T-helper 1 cell treated with Interleukin-12 subunit alpha and Interleukin-12 subunit beta and Interleukin-4 antibody, amounts not matched to agents 30 ng/mL and 1 ng/mL, for 36 hours (primary cell): ENCODE data around the gene RHOD. TPM values are rescaled to one million over a fixed set of nuclear protein-coding genes. Genes with fewer than 3 reads are reported as not detected.

Experiments used
- intact Hi-C: fragments of 100-400 bp; cut with micrococcal nuclease; formaldehyde crosslinking; loops from one replicate; pipeline ENCODE4 v1.15.1; 2024
- total RNA-seq: library from RNA; stranded (reverse); gene quantifications from 2 replicates; pipeline ENCODE4 v1.2.3, GENCODE V29; 2022

Gene RHOD
- total RNA-seq, 1 donor from 2014 or later: 0.61 TPM

- intact Hi-C loops: loop anchor here (10.0 kb wide), 2 partner anchors 202 to 368 kb away; a partner anchor contains a TSS
Observed at GRCh38 chr11:67113231-67113721, 56.6 kb downstream of the RHOD start.

- intact Hi-C loops: loop anchor here (10.0 kb wide), 2 partner anchors 200 to 370 kb away; a partner anchor contains a TSS
Observed at GRCh38 chr11:67114275-67114896, 57.7 kb downstream of the RHOD start.

DNA sequence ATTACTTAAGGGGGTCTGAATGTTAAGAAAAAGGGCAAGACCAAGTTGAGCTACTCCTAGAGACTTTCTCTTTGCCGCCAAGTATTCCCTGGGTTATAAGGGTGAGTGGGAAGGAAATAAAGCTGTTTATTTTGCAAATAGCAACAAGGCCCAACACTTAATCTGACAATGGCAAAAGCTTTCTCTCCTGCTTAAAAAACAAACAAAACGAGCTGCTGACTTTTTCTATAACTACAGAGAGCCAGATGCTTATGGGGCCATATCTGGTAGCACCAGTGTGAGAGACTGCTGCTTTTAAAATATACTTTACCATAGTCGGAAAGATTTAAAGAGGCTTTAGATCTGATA, 60.1 kb downstream of the RHOD start:
- intact Hi-C loops: loop anchor here (10.0 kb wide), 2 partner anchors 198 to 372 kb away; a partner anchor contains a TSS

GRCh38 chr11:67117176-67117575, 60.5 kb downstream of the RHOD start:
- intact Hi-C loops: loop anchor here (10.0 kb wide), 2 partner anchors 198 to 372 kb away; a partner anchor contains a TSS

DNA sequence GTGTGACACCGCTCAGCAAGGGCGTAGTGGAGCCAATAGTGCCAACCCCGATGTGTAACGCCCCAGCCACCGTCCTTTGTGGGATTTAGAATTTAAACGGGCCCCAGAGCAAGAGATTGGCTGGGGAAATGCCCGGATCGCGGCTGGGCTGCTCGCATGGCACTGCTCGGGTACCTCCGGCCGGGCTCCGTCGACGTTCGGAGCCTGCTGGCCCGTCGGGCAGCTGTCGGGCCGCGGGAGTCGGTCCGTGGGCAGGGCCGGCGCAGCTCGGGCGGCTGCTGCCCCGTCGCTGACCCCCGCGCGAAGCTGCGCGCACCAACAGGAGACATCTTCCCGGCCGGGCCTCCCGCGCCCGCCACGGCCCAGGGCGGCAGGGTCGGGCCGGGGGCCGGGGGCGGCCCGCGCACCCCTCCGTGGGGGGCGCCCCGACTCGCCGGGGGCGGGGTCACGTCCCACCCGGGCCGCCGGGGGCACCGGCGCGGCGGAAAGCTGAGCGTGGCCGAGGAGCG, 61.1 kb downstream of the RHOD start:
- intact Hi-C loops: loop anchor here (2.0 to 10.0 kb wide), 3 partner anchors 197 to 391 kb away; partner anchors contain the start of gene CDK2AP2

- intact Hi-C loops: loop anchor here (2.0 to 10.0 kb wide), 3 partner anchors 197 to 391 kb away; partner anchors contain the start of gene CDK2AP2
Observed at GRCh38 chr11:67118181-67118766, 61.6 kb downstream of the RHOD start.

DNA sequence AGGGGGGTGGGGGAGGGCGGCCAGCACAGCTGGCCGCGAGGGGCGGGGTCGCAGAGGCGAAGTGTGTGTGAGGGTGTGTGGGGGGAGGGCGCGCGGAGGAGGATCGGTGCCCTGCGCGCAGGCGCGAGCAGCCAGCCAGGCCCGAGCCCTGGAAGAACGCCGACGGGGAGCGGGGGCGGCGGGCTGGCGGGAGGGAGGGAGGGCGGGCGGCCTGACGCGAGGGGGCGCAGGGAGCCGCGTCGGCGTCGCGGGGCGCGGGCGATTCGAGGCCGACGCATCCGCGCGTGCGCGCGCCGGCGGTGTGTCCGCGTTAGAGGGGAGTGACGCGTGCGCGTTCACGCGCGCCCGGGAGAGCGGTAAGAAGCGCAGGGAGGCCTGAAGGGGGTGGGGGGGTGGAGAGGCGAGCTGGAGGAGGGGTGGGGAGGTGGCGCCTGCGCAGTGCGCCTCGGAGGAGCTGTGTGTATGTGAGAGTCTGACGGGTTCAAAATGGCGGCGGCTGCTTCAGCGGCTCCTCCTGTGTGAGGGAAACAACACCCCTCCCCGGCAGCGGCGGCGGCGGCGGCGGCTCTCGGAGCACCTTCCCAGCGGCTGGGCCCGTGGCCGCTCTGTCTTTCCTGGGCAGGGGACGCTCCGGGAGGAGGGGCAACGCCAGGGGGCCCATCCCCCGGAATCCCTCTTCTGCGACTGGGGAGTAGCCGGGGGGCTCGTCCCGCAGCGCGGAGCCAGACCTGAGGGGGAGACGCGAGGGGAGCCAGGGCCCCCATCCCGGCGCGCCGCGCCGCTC, 62.3 kb downstream of the RHOD start, which contains the start of gene KDM2A:
Gene KDM2A, plus strand, starts transcription at position 463 of the 784 bp plus-strand sequence. CDS start 2,054 bp downstream, outside the sequence.
- intact Hi-C loops: loop anchor here (1.0 to 10.0 kb wide), 6 partner anchors 120 to 390 kb away; partner anchors contain the start of genes CDK2AP2 and PC

GRCh38 chr11:67119585-67120391, 63.1 kb downstream of the RHOD start:
- intact Hi-C loops: loop anchor here (1.0 to 10.0 kb wide), 9 partner anchors 39 to 389 kb away; partner anchors contain the start of genes CDK2AP2, PC and RCE1

- intact Hi-C loops: loop anchor here (2.0 to 5.0 kb wide), 3 partner anchors 40 to 278 kb away; partner anchors contain the start of gene RCE1
Observed at GRCh38 chr11:67120456-67120855, 63.8 kb downstream of the RHOD start.

DNA sequence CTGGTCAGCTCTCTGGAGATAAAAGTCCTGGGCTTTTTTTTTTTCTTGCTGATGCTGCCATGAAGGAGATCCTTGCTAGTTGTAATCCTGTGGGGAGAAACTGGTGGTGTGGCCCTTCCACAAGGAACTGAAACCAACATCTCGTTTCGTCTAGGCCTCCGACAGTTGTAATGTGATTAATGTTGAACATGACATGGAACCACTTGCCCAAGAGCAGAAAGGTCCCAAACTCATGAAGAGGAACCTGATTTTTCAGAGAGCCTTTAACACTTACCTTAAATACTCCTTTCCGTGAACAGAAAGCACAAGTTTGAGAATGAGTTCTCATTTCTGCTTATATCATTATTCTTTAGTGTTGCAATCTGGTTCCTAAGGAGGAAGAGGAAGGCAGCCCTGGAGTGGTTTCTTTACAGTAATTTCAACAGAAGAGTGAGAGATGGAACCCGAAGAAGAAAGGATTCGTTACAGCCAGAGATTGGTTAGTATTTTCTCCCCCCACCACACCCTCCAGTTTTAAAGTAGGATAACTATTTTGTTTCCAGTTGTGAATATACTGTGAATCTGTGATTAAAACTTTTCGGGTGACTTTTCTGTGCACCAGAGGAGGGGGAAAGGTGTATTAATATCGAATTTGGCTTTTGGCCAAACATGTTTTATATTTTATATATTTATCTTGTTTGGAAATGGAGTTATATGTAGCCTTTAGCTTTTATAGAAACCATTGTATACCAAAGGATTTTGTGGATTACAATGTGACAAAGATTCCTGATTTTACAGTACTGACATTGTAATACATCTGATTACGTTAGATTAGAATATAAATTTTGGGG, 64.4 kb downstream of the RHOD start:
- intact Hi-C loops: loop anchor here (2.0 to 5.0 kb wide), 3 partner anchors 40 to 278 kb away; partner anchors contain the start of gene RCE1

Other genes with a start within 250 kb of the RHOD start
- gene RCE1, start 213.4 kb upstream of the RHOD start, total RNA-seq: 25.5 and 29.1 TPM in 2 replicates
- gene LRFN4, start 199.8 kb upstream of the RHOD start, total RNA-seq: 19.6 and 20.0 TPM in 2 replicates
- gene PC, start 98.5 kb upstream of the RHOD start, total RNA-seq: 8.7 and 9.1 TPM in 2 replicates
- gene C11orf86, start 81.5 kb upstream of the RHOD start, total RNA-seq: not detected in 2 replicates
- gene SYT12, start 33.7 kb upstream of the RHOD start, total RNA-seq: not detected in 2 replicates
- 148 and 149 TPM in 2 replicates for gene KDM2A, start 62.4 kb downstream of the RHOD start, total RNA-seq
- 351 and 369 TPM in 2 replicates for gene GRK2, start 209.6 kb downstream of the RHOD start, total RNA-seq
- 198 and 200 TPM in 2 replicates for gene ANKRD13D, start 232.5 kb downstream of the RHOD start, total RNA-seq
- 13.0 and 17.3 TPM in 2 replicates for gene SSH3, start 246.7 kb downstream of the RHOD start, total RNA-seq